ENCODE measurements around the gene CNTN4.

Gene CNTN4

DNA sequence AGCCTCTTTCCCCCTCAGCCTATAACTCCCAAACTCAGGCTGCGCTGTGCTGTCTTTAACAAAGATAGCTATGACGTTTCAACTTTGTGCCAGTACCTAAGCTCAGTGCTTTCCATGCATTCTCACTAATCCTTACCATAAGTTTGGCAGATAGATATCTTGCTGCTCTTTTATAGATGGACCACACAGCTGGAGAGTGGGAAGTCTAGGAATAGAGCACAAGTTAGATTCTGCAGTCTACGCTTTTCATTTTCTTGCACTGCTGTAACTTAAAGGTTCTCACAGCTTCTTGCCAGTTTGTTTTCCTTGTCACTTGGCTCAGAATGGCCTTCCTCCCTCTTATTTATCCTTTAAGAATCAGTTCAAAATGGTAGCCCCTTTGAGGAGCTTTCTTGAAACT lies 468.8 kb downstream of the CNTN4 start:
- TF ChIP-seq, protein P1, sequence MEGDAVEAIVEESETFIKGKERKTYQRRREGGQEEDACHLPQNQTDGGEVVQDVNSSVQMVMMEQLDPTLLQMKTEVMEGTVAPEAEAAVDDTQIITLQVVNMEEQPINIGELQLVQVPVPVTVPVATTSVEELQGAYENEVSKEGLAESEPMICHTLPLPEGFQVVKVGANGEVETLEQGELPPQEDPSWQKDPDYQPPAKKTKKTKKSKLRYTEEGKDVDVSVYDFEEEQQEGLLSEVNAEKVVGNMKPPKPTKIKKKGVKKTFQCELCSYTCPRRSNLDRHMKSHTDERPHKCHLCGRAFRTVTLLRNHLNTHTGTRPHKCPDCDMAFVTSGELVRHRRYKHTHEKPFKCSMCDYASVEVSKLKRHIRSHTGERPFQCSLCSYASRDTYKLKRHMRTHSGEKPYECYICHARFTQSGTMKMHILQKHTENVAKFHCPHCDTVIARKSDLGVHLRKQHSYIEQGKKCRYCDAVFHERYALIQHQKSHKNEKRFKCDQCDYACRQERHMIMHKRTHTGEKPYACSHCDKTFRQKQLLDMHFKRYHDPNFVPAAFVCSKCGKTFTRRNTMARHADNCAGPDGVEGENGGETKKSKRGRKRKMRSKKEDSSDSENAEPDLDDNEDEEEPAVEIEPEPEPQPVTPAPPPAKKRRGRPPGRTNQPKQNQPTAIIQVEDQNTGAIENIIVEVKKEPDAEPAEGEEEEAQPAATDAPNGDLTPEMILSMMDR (IDR thresholded peaks at IDR 0.05; ENCODE audit: low read depth, low read length): no peak
- no peak overlapping the region for H3K4me3 ChIP-seq (ENCODE audit: low read depth, low read length)

DNA sequence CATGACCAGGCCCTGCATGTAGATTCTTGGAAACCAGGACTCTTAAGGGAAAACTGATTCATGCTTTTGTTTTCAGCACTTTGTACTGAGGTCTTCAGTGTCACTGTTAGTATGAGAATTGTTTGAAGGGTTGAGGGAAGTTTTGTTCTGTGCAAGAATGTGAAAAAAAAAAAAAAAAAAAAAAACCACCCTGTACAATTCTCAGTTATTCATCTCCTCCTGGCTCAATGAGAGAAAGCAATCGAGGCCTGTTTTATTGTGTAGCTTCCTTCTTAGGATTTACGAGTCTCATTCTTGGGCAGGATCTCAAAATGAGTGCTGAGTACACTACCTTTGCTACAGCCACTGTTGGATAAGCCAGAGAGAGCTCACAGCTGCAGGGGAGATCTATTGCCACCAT lies 469.5 kb downstream of the CNTN4 start:
- no peak overlapping the region for H3K4me3 ChIP-seq (ENCODE audit: low read depth, low read length)
- TF ChIP-seq, protein P1 (IDR thresholded peaks at IDR 0.05; ENCODE audit: low read depth, low read length): no peak

DNA sequence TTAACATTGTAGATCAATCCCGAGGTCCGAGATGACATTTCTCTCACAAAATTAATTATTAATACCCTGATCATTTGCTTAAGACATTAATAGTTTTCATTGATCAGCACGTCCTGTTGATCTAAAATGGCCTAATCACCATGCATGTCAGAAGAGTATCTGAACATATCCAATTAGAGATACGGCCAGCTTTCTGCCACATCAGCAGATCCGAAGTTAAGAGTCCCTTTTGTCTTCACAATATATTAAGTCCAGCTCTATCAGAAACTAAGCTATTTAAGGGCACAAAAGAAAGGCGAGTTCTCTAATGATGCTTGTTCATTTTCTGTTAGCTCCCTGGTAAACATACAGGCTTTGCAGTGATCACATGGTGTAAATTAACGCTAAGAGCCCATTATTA lies 470.3 kb downstream of the CNTN4 start:
- TF ChIP-seq, protein P1 (IDR thresholded peaks at IDR 0.05; ENCODE audit: low read depth, low read length): no peak
- H3K4me3 ChIP-seq (ENCODE audit: low read depth, low read length): no peak overlapping the region

DNA sequence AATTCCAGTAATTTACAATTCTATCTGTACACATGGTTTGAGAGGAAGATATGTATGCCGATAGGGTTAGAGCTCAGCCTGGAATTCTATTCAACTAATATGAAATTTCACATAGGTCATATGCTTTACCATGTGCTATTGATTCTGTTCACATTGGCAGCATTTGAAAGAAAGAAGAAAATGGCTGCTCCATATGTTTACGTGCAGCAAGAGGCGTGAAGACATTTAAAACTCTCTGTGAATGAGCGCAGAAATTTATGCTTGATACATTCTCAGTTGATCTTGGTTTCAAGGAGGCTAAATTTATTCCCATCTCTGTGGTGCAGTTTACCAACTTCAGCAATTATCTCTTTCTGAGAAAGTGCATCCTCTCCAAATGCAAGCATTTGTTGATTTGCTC lies 478.9 kb downstream of the CNTN4 start:
- TF ChIP-seq, protein P1 (IDR thresholded peaks at IDR 0.05; ENCODE audit: low read depth, low read length): no peak
- no peak overlapping the region for H3K4me3 ChIP-seq (ENCODE audit: low read depth, low read length)

DNA sequence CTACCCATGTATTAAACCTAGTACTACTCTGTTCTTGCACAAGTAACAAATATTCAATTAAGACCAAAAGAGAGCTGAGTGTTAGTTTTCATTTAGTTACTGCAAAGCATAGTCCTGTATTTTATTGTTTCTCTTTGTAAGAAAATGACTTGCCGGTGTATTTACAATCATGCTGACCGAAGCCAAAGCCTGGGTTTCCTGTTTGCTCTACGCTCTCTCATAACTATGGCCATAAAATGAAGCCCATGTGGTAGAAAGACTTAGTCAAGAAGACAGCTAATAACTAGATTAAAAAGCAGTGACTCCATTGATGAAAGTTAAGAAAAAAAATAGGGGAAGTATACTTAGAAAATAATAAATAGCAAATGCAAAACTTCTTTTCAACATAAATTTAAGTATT lies 479.9 kb downstream of the CNTN4 start:
- TF ChIP-seq, protein P1 (IDR thresholded peaks at IDR 0.05; ENCODE audit: low read depth, low read length): no peak
- no peak overlapping the region for H3K4me3 ChIP-seq (ENCODE audit: low read depth, low read length)

DNA sequence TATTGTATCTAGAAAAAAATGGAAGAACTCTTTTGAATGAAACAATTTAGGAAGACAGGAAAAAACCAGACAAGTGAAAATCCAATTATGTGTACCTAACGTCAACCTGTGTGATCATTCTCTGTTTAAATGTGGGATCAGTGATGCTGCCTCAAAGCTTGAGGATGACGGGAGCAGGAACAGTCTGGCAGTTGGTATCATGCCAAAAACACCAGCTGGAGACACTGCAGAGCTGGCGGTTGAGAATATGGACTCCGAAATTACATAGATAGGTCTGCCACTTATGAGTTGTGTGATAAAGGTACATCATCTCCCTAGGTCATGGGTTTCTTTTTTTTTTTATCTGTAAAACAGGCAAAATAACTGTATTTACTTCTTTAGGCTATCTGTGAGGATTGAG lies 480.5 kb downstream of the CNTN4 start:
- no peak overlapping the region for H3K4me3 ChIP-seq (ENCODE audit: low read depth, low read length)
- TF ChIP-seq, protein P1 (IDR thresholded peaks at IDR 0.05; ENCODE audit: low read depth, low read length): no peak

DNA sequence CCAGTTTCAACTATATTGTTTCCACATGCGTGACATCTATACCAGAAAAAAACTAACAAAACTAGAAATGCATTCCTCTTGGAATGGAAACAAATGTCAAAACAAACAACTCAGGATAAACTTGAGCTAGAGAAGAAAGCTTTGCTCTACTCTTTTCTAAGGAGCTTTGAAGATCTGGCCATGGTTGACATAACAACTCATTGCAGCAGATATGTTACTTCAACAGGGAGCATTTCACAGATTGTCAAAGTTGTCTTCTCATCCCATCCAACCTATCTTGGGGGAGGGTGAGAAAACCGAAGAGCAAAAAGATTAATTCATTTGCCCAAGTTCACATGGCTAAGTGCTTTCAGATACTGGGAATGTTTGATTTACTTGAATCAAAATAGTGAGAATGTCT lies 484.4 kb downstream of the CNTN4 start:
- no peak overlapping the region for H3K4me3 ChIP-seq (ENCODE audit: low read depth, low read length)
- TF ChIP-seq, protein P1 (IDR thresholded peaks at IDR 0.05; ENCODE audit: low read depth, low read length): no peak

All from WI38 (cell line).